NCI-H2196 treated with DMSO at 0.1 percent for 48 hours (cell line): ENCODE measurements around the gene PIK3C3.
"Not testable (repeated sequence)": the region's sequence is repeated elsewhere in the genome, so short reads cannot be mapped to it uniquely, and the experiment has no call there.

Experiments used
- DNase-seq: peaks from one replicate; lab custom pipeline; 2025; ENCODE audit not compliant: unreplicated experiment; lab: John Stamatoyannopoulos, UW

PIK3C3 gene

DNA sequence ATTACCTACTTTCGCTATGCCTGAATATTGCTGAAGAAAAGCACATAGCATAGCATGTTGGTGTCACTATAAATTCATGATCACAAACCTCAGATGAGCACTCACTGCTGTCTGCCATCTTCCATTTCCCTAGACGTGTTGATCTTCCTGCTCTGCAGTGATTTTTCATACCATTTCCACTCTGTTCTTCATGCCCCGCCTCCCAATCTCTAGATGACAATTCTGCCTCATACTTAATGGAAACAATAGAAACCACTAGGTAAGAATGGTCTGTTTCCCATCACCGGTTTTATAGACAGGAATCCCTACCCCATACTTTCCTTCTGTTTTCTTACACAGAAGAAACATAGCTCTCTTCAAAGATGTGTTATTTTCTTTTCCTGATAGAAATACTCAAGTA is 63.8 kb downstream of the PIK3C3 start:
- DNase-seq = no peak

DNA sequence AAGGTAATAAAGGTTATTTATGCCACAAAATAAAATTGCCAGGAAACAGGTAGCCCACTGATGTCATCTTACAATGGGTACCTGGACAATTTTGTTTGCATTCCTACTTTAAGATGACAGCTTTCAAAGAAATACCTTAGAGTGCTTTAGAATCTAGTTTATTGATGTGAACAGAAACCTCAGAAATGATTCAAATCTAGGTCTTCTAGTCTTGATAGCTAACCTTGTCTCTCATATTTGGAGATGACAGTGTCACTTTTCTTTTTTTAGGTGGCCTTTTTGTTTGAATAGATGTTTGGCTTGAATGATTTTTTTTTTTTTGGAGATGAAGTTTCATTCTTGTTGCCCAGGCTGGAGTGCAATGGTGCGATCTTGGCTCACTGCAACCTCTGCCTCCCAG is 69.1 kb downstream of the PIK3C3 start:
- no peak for DNase-seq

GRCh38 chr18:42025491-42025890 is 70.5 kb downstream of the PIK3C3 start:
- no peak for DNase-seq

DNA sequence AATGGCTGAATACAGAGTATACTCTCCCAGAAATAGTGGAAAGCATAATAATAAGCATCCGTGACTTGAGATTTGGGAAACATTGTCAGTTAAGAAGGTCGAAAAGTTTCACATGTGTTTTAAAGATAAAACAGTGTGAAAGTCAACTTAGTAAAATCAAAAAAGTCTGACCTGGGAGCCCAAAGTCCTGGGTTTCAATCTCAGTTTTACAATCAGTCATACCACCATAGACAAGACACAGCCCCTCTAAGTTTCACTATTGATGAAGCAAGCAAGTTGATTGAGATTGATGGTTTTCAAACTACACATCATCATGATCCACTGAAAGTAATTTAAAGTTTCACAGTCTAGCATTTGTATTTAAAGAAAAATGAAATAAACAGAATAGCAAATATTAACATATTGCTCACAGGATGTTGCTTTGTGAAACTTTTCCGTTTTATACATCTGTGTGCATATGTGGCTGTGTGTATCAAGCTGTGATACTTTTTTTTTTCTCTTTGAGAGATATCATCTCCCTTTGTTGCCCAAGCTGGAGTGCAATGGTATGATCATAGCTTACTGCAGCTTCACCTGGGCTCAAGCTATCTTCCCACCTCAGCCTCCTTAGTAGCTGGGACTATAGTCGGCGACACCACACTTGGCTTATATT is 71.1 kb downstream of the PIK3C3 start:
- no peak for DNase-seq

- no peak for DNase-seq
Observed at GRCh38 chr18:42028247-42028832, 73.3 kb downstream of the PIK3C3 start.

GRCh38 chr18:42029092-42029491 is 74.1 kb downstream of the PIK3C3 start:
- DNase-seq = no peak

- DNase-seq = no peak
Observed at GRCh38 chr18:42030586-42031182, 75.7 kb downstream of the PIK3C3 start.

DNA sequence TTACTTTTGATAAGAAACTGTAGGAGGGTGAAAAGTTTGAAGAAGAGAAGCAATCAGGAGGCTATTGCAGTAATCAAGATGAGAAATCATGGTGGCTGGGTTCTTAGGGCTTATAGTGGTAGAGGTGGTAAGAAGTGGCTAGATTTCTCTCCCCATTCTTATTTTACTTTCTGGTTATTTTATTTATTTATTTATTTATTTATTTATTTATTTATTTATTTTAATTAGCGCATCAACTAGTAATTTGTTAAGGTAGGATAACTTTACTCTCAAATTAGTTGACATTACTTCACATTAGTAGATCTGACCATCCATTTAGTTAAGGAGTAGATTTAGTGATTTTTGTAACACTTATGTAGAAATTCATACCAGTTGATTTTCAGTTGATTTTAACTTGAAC is 77.4 kb downstream of the PIK3C3 start:
- no peak for DNase-seq

DNA sequence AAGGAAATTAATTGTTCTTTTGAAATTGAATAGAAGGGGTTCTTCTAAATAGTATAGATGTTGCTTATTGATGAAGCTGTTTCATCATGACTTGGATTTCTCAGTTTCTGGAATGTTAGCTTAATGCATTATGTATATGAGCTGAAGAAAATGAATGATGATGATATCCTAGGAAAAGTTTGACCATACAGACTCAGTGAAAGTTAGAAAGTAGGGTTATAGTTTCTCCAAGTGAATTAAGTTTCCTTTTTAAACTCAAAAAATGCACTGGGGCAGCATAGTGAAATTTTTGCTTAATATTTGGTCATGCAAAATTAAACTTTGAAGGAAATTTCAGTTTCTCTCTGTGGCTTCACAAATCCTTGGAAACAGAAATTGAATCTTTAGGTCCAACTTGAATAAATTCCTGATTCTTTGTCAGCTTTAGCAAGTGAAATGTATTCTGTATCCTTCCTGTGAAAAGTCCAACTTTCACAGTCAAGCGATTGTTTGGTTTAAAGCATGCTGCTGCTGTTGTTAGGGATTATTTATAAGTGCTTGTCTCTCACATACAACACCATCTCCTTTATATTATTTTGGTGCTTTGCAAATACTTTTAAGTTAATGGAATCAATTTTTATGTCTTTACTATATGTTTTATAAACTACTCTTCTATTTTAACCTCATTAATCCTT is 78.2 kb downstream of the PIK3C3 start:
- no peak for DNase-seq

GRCh38 chr18:42038936-42039335 is 83.9 kb downstream of the PIK3C3 start:
- no peak for DNase-seq

GRCh38 chr18:42039396-42039795 is 84.4 kb downstream of the PIK3C3 start:
- no peak for DNase-seq

DNA sequence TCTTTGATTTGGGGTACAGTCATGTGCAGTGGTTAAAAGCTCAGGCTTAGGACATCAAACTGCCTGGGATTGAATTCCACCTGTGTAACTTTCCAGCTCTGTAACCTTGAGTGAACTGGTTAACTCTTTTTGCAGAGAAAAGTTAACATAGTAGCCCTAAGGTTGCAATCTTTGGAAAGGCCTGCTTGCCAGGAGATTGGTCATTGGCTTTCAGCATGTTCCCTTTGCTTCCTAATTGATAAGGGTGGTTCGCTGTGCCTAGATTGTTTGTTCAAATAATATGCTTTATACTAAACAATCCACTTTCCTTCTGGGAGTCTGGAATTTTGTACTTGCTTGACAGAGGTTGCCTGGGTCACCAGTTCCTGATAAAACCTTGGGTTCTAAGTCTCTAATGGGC is 86.8 kb downstream of the PIK3C3 start:
- DNase-seq = no peak

DNA sequence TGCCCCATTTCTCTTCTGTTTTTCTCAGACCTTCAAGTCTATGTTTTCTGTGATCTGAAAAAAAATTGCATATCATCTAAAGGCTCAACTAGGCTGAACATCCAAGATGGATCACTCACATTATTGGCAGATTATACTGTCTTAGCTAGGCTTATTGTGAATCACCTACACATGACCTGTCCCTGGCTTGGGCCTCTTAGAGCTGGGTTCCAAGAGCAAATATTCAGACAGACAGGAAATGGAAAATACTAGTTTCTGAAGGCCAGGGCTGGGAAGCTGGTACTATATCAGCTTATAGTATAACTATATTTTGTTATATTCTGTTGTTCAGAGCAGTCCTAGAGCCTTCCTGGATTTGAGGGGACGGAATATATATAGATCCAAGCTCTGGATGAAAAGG is 90.3 kb downstream of the PIK3C3 start:
- DNase-seq = no peak

GRCh38 chr18:42047721-42048120 is 92.7 kb downstream of the PIK3C3 start:
- DNase-seq = no peak

GRCh38 chr18:42048158-42048557 is 93.1 kb downstream of the PIK3C3 start:
- DNase-seq = no peak

DNA sequence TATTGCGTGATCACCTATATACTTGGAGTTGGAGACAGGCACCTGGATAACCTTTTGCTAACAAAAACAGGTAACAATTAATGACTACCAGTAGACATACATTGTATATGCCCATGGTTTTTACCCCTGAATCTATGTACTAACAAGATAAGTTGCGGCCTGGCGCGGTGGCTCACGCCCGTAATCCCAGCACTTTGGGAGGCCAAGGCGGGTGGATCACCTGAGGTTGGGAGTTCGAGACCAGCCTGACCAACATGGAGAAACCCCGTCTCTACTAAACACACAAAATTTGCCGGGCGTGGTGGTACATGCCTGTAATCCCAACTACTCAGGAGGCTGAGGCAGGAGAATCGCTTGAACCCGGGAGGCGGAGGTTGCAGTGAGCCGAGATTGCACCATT is 94.5 kb downstream of the PIK3C3 start:
- DNase-seq = not testable (repeated sequence)

- DNase-seq = no peak
Observed at GRCh38 chr18:42051411-42051810, 96.4 kb downstream of the PIK3C3 start.

DNA sequence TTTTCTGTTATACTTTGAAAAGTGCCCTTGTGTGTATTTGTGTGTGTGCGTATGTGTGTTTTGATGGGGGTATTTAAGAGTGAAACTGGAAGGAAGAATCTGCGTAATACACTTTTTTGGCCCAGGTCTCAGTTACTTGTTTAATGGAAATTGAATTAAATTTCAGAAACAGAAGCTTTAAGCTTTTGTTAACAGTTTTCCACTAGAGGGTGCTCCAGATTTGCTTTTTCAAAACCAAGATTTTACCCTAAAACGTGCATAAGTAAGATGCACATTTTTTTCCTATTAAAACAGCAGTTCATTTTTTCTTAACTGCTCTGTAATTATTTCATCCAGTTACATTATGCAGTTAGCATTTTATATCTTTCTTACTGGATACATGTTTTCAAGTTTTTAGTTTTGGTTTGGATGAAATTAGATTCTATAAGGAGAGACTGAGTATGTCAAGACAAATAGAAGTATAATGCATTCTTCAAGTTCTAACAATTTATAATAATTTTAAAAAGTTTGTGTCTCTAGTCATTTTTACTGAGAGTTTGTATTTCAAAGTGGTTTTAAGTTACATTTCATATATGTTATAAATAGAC is 97.2 kb downstream of the PIK3C3 start:
- no peak for DNase-seq

GRCh38 chr18:42053188-42053781 is 98.3 kb downstream of the PIK3C3 start:
- DNase-seq = peak; percentile 22

DNA sequence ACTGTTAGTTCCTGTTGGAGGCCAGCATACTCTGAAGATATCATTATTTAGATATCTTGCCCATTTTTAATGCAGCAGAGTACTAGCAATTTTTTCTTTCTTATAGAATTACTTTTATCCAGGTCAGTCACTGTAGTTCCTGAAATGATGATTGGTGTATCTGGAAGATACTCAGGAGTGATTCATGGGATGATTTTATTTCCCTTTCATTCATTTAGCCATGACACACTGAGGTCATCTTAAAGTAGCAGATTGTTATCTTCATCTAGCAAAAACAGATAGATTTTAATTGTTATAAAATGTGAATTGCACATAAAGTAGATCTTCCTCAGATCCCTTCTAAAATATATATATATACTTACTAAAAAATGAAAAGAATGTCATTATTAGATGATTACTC is 109.1 kb downstream of the PIK3C3 start:
- no peak for DNase-seq

DNA sequence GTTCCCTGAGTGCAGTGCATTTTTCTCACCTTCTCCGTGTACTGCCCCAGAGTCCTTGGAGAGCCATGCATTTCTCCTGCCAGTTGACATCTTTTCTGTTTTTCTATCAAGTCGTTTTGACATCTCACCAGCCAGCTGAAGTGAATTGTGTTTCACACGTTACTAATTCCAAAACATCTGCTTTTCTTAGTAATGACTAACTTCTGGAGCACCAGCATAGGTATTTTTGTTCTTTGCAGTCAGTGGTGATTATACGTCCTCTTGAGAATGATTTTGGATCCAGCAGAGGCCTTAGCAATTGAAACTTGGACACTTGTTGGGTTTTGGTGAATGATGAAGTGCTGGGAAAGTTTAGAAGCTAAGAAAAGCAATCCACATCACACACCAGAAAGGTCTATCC is 112.5 kb downstream of the PIK3C3 start:
- DNase-seq = no peak
